H9 (cell line): Measurements from ENCODE around the gene TSPAN9. TPM values are rescaled to one million over a fixed set of nuclear protein-coding genes. Genes with fewer than 3 reads are reported as not detected.

ENCODE experiments used
- DNase-seq: peaks from one replicate; pipeline ENCODE4 v3.0.0-alpha.2; 2017
- H2AFZ ChIP-seq: one replicate; pipeline ENCODE4 v1.6.1; 2013; ENCODE audit warnings: mild to moderate bottlenecking, low read length, control low read depth, moderate library complexity
- H2AK5ac ChIP-seq: 2 replicates; pipeline ENCODE4 v1.6.1; 2013; ENCODE audit warnings: low read length, control low read depth, mixed read lengths; ENCODE audit not compliant: insufficient read length
- H2BK120ac ChIP-seq: one replicate; pipeline ENCODE4 v1.6.1; 2013; ENCODE audit warnings: low read depth, mild to moderate bottlenecking, low read length, control low read depth, inconsistent platforms; ENCODE audit not compliant: poor library complexity, severe bottlenecking
- H2BK12ac ChIP-seq: 2 replicates; pipeline ENCODE4 v1.6.1; 2013; ENCODE audit warnings: low read length, control low read depth, mixed read lengths, low read depth; ENCODE audit not compliant: insufficient read length
- H2BK15ac ChIP-seq: 2 replicates; pipeline ENCODE4 v1.6.1; 2013; ENCODE audit warnings: low read depth, low read length, control low read depth
- H2BK20ac ChIP-seq: one replicate; pipeline ENCODE4 v1.6.1; 2013; ENCODE audit warnings: low read depth, mild to moderate bottlenecking, low read length, control low read depth, inconsistent platforms; ENCODE audit not compliant: poor library complexity, severe bottlenecking
- H2BK5ac ChIP-seq: 2 replicates; pipeline ENCODE4 v1.6.1; 2013; ENCODE audit warnings: low read length, control low read depth, mixed read lengths; ENCODE audit not compliant: insufficient read length
- H3K14ac ChIP-seq: 2 replicates; pipeline ENCODE4 v1.6.1; 2013; ENCODE audit warnings: low read length, control low read depth; ENCODE audit not compliant: insufficient read depth
- H3K18ac ChIP-seq: 2 replicates; pipeline ENCODE4 v1.6.1; 2013; ENCODE audit warnings: low read depth, mild to moderate bottlenecking, mixed read lengths, low read length, control low read depth; ENCODE audit not compliant: insufficient read length
- H3K23ac ChIP-seq: 2 replicates; pipeline ENCODE4 v1.6.1; 2013; ENCODE audit warnings: low read length, control low read depth, mixed read lengths, low read depth; ENCODE audit not compliant: insufficient read length
- H3K23me2 ChIP-seq: 2 replicates; pipeline ENCODE4 v1.6.1; 2013; ENCODE audit warnings: low read depth, mild to moderate bottlenecking, mixed read lengths, low read length, control low read depth; ENCODE audit not compliant: insufficient read length, poor library complexity, severe bottlenecking
- H3K27ac ChIP-seq: 2 replicates; pipeline ENCODE4 v1.5.1; 2013; ENCODE audit warnings: low read length, control low read depth, mixed read lengths, low read depth; ENCODE audit not compliant: insufficient read length
- H3K27me3 ChIP-seq: 2 replicates; pipeline ENCODE4 v1.6.1; 2013; ENCODE audit warnings: low read length, control low read depth, inconsistent platforms; ENCODE audit not compliant: insufficient read depth
- H3K4ac ChIP-seq: 2 replicates; pipeline ENCODE4 v1.6.1; 2013; ENCODE audit warnings: low read depth, mild to moderate bottlenecking, control low read depth, inconsistent platforms, low read length, moderate library complexity
- H3K4me1 ChIP-seq: 2 replicates; pipeline ENCODE4 v1.6.1; 2013; ENCODE audit warnings: low read length, control low read depth, inconsistent platforms; ENCODE audit not compliant: insufficient read depth
- H3K4me2 ChIP-seq: 2 replicates; pipeline ENCODE4 v1.6.1; 2013; ENCODE audit warnings: low read length, control low read depth, mixed read lengths; ENCODE audit not compliant: insufficient read length, insufficient read depth
- H3K56ac ChIP-seq: 2 replicates; pipeline ENCODE4 v1.6.1; 2013; ENCODE audit warnings: low read depth, mild to moderate bottlenecking, mixed read lengths, low read length, control low read depth; ENCODE audit not compliant: insufficient read length
- H3K79me1 ChIP-seq: 2 replicates; pipeline ENCODE4 v1.6.1; 2013; ENCODE audit warnings: low read depth, mild to moderate bottlenecking, moderate library complexity, low read length, control low read depth, inconsistent platforms; ENCODE audit not compliant: insufficient read depth, poor library complexity, severe bottlenecking
- H3K79me2 ChIP-seq: 2 replicates; pipeline ENCODE4 v1.6.1; 2013; ENCODE audit warnings: low read length, control low read depth, inconsistent platforms; ENCODE audit not compliant: insufficient read depth
- H3K9ac ChIP-seq: 2 replicates; pipeline ENCODE4 v1.6.1; 2013; ENCODE audit warnings: low read length, control low read depth, mixed read lengths; ENCODE audit not compliant: insufficient read length; ENCODE audit errors: extremely low read depth
- H3K9me3 ChIP-seq: one replicate; pipeline ENCODE4 v1.6.1; 2013; ENCODE audit warnings: low read depth, low read length, inconsistent platforms; ENCODE audit not compliant: control insufficient read depth
- H3T11ph ChIP-seq: one replicate; pipeline ENCODE4 v1.6.1; 2013; ENCODE audit warnings: mild to moderate bottlenecking, low read length, control low read depth, inconsistent platforms
- H4K20me1 ChIP-seq: one replicate; pipeline ENCODE4 v1.6.1; 2013; ENCODE audit not compliant: control insufficient read depth, insufficient read length, insufficient read depth
- H4K5ac ChIP-seq: 2 replicates; pipeline ENCODE4 v1.6.1; 2013; ENCODE audit warnings: low read depth, mild to moderate bottlenecking, mixed read lengths, low read length, control low read depth; ENCODE audit not compliant: insufficient read length
- H4K8ac ChIP-seq: replicated peaks from 2 replicates; pipeline ENCODE4 v1.6.1; 2013; ENCODE audit warnings: low read length, control low read depth, mixed read lengths, low read depth; ENCODE audit not compliant: insufficient read length
- H4K91ac ChIP-seq: 2 replicates; pipeline ENCODE4 v1.6.1; 2013; ENCODE audit warnings: low read depth, mild to moderate bottlenecking, moderate library complexity, mixed read lengths, low read length, control low read depth; ENCODE audit not compliant: insufficient read length
- H3K27ac Mint-ChIP-seq, 3 experiments: 2 replicates in 2 of 3; 3 replicates in 1 of 3; pipeline ENCODE4 v1.8.0; 2020 to 2021; ENCODE audit warnings: mixed read lengths in 3 of 3, mild to moderate bottlenecking in 1 of 3, moderate library complexity in 1 of 3
- H3K27me3 Mint-ChIP-seq: 2 replicates; pipeline ENCODE4 v1.8.0; 2021; ENCODE audit warnings: low read depth, mild to moderate bottlenecking, moderate library complexity, mixed read lengths
- H3K36me3 Mint-ChIP-seq, 3 experiments: 2 replicates in 2 of 3; 3 replicates in 1 of 3; pipeline ENCODE4 v1.8.0; 2020 to 2021; ENCODE audit warnings: low read depth in 3 of 3, mixed read lengths in 3 of 3; ENCODE audit not compliant: insufficient read depth in 1 of 3
- H3K4me1 Mint-ChIP-seq, 2 experiments: 2 replicates each; pipeline ENCODE4 v1.8.0; 2020; ENCODE audit warnings: mixed read lengths in 2 of 2
- H3K4me3 Mint-ChIP-seq, 2 experiments: 2 replicates in 1 of 2; 3 replicates in 1 of 2; pipeline ENCODE4 v1.8.0; 2020 to 2021; ENCODE audit warnings: mild to moderate bottlenecking in 2 of 2, mixed read lengths in 2 of 2, moderate library complexity in 1 of 2
- H3K9me3 Mint-ChIP-seq, 2 experiments: 2 replicates in 1 of 2; 3 replicates in 1 of 2; pipeline ENCODE4 v1.8.0; 2020; ENCODE audit warnings: mild to moderate bottlenecking in 2 of 2, mixed read lengths in 2 of 2, moderate library complexity in 1 of 2
- CTCF ChIP-seq: fragments of 200-600 bp; sonication (generic); conservative IDR thresholded peaks from 3 replicates; pipeline ENCODE4 v1.8.0; 2021; ENCODE audit warnings: antibody characterized with exemption, mild to moderate bottlenecking
- WGBS: extraction: QIAGEN DNeasy Blood & Tissue Kit; methylation state at CpG from one replicate; pipeline ENCODE4 v1.1.7; 2013; ENCODE audit warnings: missing lambda C conversion rate, low lambda C conversion rate, mixed read lengths; ENCODE audit not compliant: insufficient read length; ENCODE audit errors: extremely low coverage; 5-methylcytosine and 5-hydroxymethylcytosine counted together
- total RNA-seq: library from RNA; stranded (reverse); gene quantifications from 2 replicates; pipeline ENCODE4 v1.2.1, GENCODE V29; 2021

TSPAN9 gene
- total RNA-seq, 1 experiment from 2014 or later = 19.0 TPM

- Histone ChIP-seq H3K79me2 (no peaks in the 10 kb centered on the region), H3T11ph (no peak overlapping the region), H3K4me1 (no peaks in the 10 kb centered on the region), H3K9ac (no peak overlapping the region), H4K5ac (no peak overlapping the region), H4K20me1 (peaks cover 2% of the 10 kb centered on the region), H2AK5ac (no peak overlapping the region), H2AFZ (no peak overlapping the region), H3K4me2 (no peak overlapping the region), H3K9me3 (no peaks in the 10 kb centered on the region), H3K18ac (no peak overlapping the region), H4K8ac (no peak overlapping the region), H2BK15ac (no peak overlapping the region), H2BK120ac (no peak overlapping the region), H3K27ac (no peak overlapping the region), H2BK12ac (no peak overlapping the region), H2BK5ac (no peak overlapping the region), H3K27me3 (no peaks in the 10 kb centered on the region), H4K91ac (no peak overlapping the region), H2BK20ac (no peak overlapping the region), H3K4ac (no peak overlapping the region), H3K79me1 (no peaks in the 10 kb centered on the region), H3K56ac (no peak overlapping the region), H3K23me2 (no peaks in the 10 kb centered on the region), H3K23ac (no peak overlapping the region), H3K14ac (no peak overlapping the region)
- Mint-ChIP-seq H3K36me3 (peaks cover 0 to 4% (median 2%) of the 10 kb centered on the region in 3 experiments; a peak in 3 of 7 replicates), H3K27ac (no peak overlapping the region), H3K4me3 (no peak overlapping the region), H3K9me3 (peaks cover 3 to 5% of the 10 kb centered on the region in 2 experiments), H3K4me1 (peaks cover 23 to 32% of the 10 kb centered on the region in 2 experiments), H3K27me3 (no peaks in the 10 kb centered on the region; the same call in none of the 2 replicates)
- TF ChIP-seq CTCF = no peak
- no peak for DNase-seq
- no CpG with 5 or more reads among the region's 14 CpGs for WGBS
Measured at GRCh38 chr12:3142386-3142785, 65.2 kb downstream of the TSPAN9 start.
